PC-3 (cell line): ENCODE results near the gene TMC2. TPM values are rescaled to one million over a fixed set of nuclear protein-coding genes. Genes with fewer than 3 reads are reported as not detected.
A peak's percentile ranks its signal among the peaks of the same experiment; 100 is the strongest.
"Not testable (repeated sequence)": the region's sequence is repeated elsewhere in the genome, so short reads cannot be mapped to it uniquely, and the experiment has no call there.

ENCODE experiments used
- ATAC-seq: fragments of 200-7000 bp; cut with Tn5 transposase; 2 replicates; pipeline ENCODE4 v1.9.1; 2020; ENCODE audit warnings: mild to moderate bottlenecking, moderate library complexity
- BruUV-seq: library from RNA; stranded (reverse); fragments of 400-500 nt; replicated peaks from 2 replicates; lab custom pipeline; 2021; lab: Mats Ljungman, UMichigan
- CTCF ChIA-PET: fragments of 300-600 bp; sonication (Branson Sonifier 250); formaldehyde crosslinking; loops from one replicate; lab custom pipeline; 2022; ENCODE audit warnings: antibody characterized with exemption; lab: Charles Lee
- POLR2A ChIA-PET: fragments of 300-600 bp; sonication (Branson Sonifier 250); formaldehyde crosslinking; loops from one replicate; lab custom pipeline; 2022; ENCODE audit warnings: antibody characterized with exemption; ENCODE audit not compliant: unreplicated experiment; lab: Charles Lee
- DNase-seq: peaks from one replicate; pipeline ENCODE4 v3.0.0-alpha.2; 2015
- H2AFZ ChIP-seq: fragments of 300-600 bp; sonication (generic); 2 replicates; pipeline ENCODE4 v1.6.0; 2016; ENCODE audit warnings: antibody characterized with exemption, low read length
- H3F3A ChIP-seq: fragments of 300-600 bp; sonication (generic); one replicate; pipeline ENCODE4 v1.6.0; 2017; ENCODE audit warnings: antibody characterized with exemption, low read length, control low read depth, mild to moderate bottlenecking; ENCODE audit not compliant: unreplicated experiment
- H3K27ac ChIP-seq: fragments of 300-600 bp; sonication (generic); 2 replicates; pipeline ENCODE4 v1.5.1; 2016; ENCODE audit warnings: mild to moderate bottlenecking, low read length
- H3K27me3 ChIP-seq: fragments of 300-600 bp; sonication (generic); 2 replicates; pipeline ENCODE4 v1.6.1; 2016; ENCODE audit warnings: low read length, mixed read lengths
- H3K36me3 ChIP-seq: fragments of 300-600 bp; sonication (generic); 2 replicates; pipeline ENCODE4 v1.6.1; 2016; ENCODE audit warnings: low read depth, mixed run types, low read length, mixed read lengths
- H3K4me1 ChIP-seq: fragments of 300-600 bp; sonication (generic); 2 replicates; pipeline ENCODE4 v1.5.1; 2016; ENCODE audit warnings: low read length; ENCODE audit not compliant: insufficient read depth
- H3K4me2 ChIP-seq: fragments of 300-600 bp; sonication (generic); 2 replicates; pipeline ENCODE4 v1.6.0; 2016; ENCODE audit warnings: low read length
- H3K4me3 ChIP-seq: fragments of 300-600 bp; sonication (generic); 2 replicates; pipeline ENCODE4 v1.5.1; 2016; ENCODE audit warnings: mild to moderate bottlenecking, low read length, mixed read lengths
- H3K79me2 ChIP-seq: fragments of 300-600 bp; sonication (generic); 2 replicates; pipeline ENCODE4 v1.6.1; 2017; ENCODE audit warnings: low read length, mixed read lengths
- H3K9ac ChIP-seq: fragments of 300-600 bp; sonication (generic); 2 replicates; pipeline ENCODE4 v1.6.0; 2016; ENCODE audit warnings: mild to moderate bottlenecking, low read length
- H3K9me2 ChIP-seq: fragments of 300-600 bp; sonication (generic); replicated peaks from 2 replicates; pipeline ENCODE4 v1.6.1; 2016; ENCODE audit warnings: mixed run types, low read length, mixed read lengths
- H3K9me3 ChIP-seq: fragments of 300-600 bp; sonication (generic); 2 replicates; pipeline ENCODE4 v1.6.1; 2016; ENCODE audit warnings: low read length, mixed read lengths
- H4K20me1 ChIP-seq: fragments of 300-600 bp; sonication (generic); 2 replicates; pipeline ENCODE4 v1.6.1; 2016; ENCODE audit warnings: low read length, mixed read lengths
- CTCF ChIP-seq: fragments of 300-600 bp; sonication (generic); conservative IDR thresholded peaks from 2 replicates; pipeline ENCODE4 v1.5.1; 2017; ENCODE audit warnings: antibody characterized with exemption, low read depth, mild to moderate bottlenecking, low read length
- EZH2 ChIP-seq: fragments of 300-600 bp; sonication (generic); IDR thresholded peaks from one replicate; pipeline ENCODE4 v1.6.1; 2017; ENCODE audit warnings: antibody characterized with exemption, mild to moderate bottlenecking, low read length; ENCODE audit not compliant: unreplicated experiment
- EZH2phosphoT487 ChIP-seq: fragments of 300-600 bp; sonication (generic); IDR thresholded peaks from 2 replicates; pipeline ENCODE4 v1.6.1; 2018; ENCODE audit warnings: mild to moderate bottlenecking, antibody characterized with exemption, low read length, borderline replicate concordance
- intact Hi-C: fragments of 100-400 bp; cut with micrococcal nuclease; formaldehyde crosslinking; loops from 2 replicates; pipeline ENCODE4 v1.9.0; 2023
- total RNA-seq: library from RNA; depleted of rRNA; stranded (reverse); fragments of >200 nt; gene quantifications from 2 replicates; pipeline ENCODE4 v1.2.3, GENCODE V29; 2014

TMC2 gene
- total RNA-seq, 1 experiment from 2014 or later, result not detected

- Histone ChIP-seq H3K4me1 (no peaks in the 10 kb centered on the region), H3F3A (no peaks in the 10 kb centered on the region), H3K4me2 (peak overlapping the region; percentile 82), H3K9ac (peak overlapping the region; percentile 74), H4K20me1 (no peaks in the 10 kb centered on the region), H3K9me3 (no peaks in the 10 kb centered on the region), H2AFZ (peak overlapping the region; percentile 94), H3K79me2 (no peaks in the 10 kb centered on the region), H3K27me3 (peaks cover 15% of the 10 kb centered on the region), H3K36me3 (no peaks in the 10 kb centered on the region), H3K27ac (no peak overlapping the region), H3K9me2 (no peaks in the 10 kb centered on the region), H3K4me3 (peak overlapping the region; percentile 75)
- ATAC-seq (peak; percentile 77), DNase-seq (peak; percentile 82)
- BruUV-seq, result no TSS peak
- ChIA-PET CTCF (interaction anchor here (0.6 to 1.0 kb wide), 6 partner anchors 15 to 229 kb away, joined by 3 to 6 read pairs (median 3); no protein-coding TSS in a partner anchor), POLR2A (no interaction called here)
- TF ChIP-seq EZH2phosphoT487 (no peak), CTCF (peak; percentile 98), EZH2 (no peak)
- intact Hi-C loops, result loop anchor here (2.0 to 5.0 kb wide), 2 partner anchors 123 to 151 kb away; no protein-coding TSS in a partner anchor
These were observed 12.3 kb upstream of the TMC2 start for GRCh38 chr20:2523919-2524708.

GRCh38 chr20:2524709-2525506, 11.5 kb upstream of the TMC2 start:
- no peak overlapping the region for H3K27ac ChIP-seq
- POLR2A ChIA-PET, result no interaction called here
- peak; percentile 30 for DNase-seq

GRCh38 chr20:2526218-2526583, 10.2 kb upstream of the TMC2 start:
- intact Hi-C loops, result loop anchor here (5.0 kb wide), 1 partner anchor 106 kb away; no protein-coding TSS in a partner anchor
- ATAC-seq, H3F3A ChIP-seq, H3K27ac ChIP-seq, H3K9me3 ChIP-seq, H3K4me2 ChIP-seq, H2AFZ ChIP-seq, DNase-seq, BruUV-seq, H3K9ac ChIP-seq, H3K4me3 ChIP-seq, H4K20me1 ChIP-seq, CTCF ChIA-PET, H3K36me3 ChIP-seq, H3K4me1 ChIP-seq, H3K9me2 ChIP-seq, H3K79me2 ChIP-seq: not testable (repeated sequence)
- peaks cover 25% of the 10 kb centered on the region for H3K27me3 ChIP-seq
- POLR2A ChIA-PET, result interaction anchor here (0.6 kb wide), 1 partner anchor 296 kb away, joined by 13 read pairs; no protein-coding TSS in a partner anchor

More at GRCh38 chr20:2524709-2525506, 11.5 kb upstream of the TMC2 start:
- Histone ChIP-seq H2AFZ (peak overlapping the region; percentile 94), H3K9me3 (no peaks in the 10 kb centered on the region), H3K4me3 (peak overlapping the region; percentile 75), H3K36me3 (no peaks in the 10 kb centered on the region), H3F3A (no peaks in the 10 kb centered on the region), H4K20me1 (no peaks in the 10 kb centered on the region), H3K27me3 (peaks cover 20% of the 10 kb centered on the region), H3K4me1 (no peaks in the 10 kb centered on the region), H3K9me2 (no peaks in the 10 kb centered on the region), H3K79me2 (no peaks in the 10 kb centered on the region), H3K4me2 (peak overlapping the region; percentile 82), H3K9ac (peak overlapping the region; percentile 74)
- no TSS peak for BruUV-seq
- CTCF ChIA-PET, result interaction anchor here (0.6 to 1.0 kb wide), 6 partner anchors 10 to 193 kb away, joined by 3 to 6 read pairs (median 3); no protein-coding TSS in a partner anchor
- ATAC-seq, result peak; percentile 60
- no peak for TF ChIP-seq EZH2
- TF ChIP-seq EZH2phosphoT487, result no peak
- TF ChIP-seq CTCF, result peak; percentile 23; the same call in 1 of the 2 replicates
- intact Hi-C loops, result loop anchor here (2.0 to 5.0 kb wide), 3 partner anchors 107 to 150 kb away; no protein-coding TSS in a partner anchor
